ENCODE measurements around the gene ESPL1. TPM values are rescaled to one million over a fixed set of nuclear protein-coding genes. Genes with fewer than 3 reads are reported as not detected.

Gene ESPL1
- total RNA-seq, 1 donor from 2014 or later = 2.2 TPM

DNA sequence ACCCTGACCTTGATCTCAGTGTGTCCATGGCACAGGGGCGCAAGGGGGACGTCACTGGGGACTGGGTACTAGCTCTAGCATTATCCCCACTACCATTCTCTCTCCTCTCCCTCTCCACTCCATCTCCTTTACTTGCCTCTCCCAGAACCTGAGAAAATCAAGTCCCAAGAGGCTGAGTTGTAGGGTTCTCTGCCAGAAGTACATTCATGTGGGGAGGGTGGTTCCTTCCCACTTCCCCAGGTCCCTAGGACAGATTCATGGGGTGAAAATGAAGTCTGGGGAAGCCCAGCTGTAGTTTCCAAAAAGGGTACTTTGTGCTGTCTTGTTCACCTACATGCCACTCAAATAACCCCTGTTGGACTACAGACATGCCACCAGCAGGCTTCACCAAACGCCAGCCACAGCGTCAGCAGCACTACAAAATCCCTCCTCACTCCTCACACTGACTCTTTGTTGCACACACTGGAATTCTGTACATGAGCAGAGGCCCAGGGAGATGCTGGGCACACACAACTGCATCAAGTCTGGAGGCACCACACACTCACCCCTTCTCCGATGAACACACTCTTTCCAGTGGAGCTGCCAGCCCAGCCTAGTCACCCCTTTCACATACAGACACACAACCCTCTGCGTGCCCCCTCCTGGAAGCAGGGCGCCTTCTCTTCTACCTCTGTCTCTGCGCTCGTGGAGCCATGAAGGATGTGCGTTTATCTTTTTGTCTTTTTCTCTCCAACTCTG is 43.0 kb upstream of the ESPL1 start:
- Histone ChIP-seq H3K27me3 (ENCODE audit: control insufficient read depth, insufficient read depth, low read length) (no peaks in the 10 kb centered on the region), H3K4me3 (ENCODE audit: low read depth, low read length) (no peak overlapping the region), H3K36me3 (ENCODE audit: control insufficient read depth, insufficient read depth, low read length) (no peaks in the 10 kb centered on the region)
- TF ChIP-seq, protein P1, sequence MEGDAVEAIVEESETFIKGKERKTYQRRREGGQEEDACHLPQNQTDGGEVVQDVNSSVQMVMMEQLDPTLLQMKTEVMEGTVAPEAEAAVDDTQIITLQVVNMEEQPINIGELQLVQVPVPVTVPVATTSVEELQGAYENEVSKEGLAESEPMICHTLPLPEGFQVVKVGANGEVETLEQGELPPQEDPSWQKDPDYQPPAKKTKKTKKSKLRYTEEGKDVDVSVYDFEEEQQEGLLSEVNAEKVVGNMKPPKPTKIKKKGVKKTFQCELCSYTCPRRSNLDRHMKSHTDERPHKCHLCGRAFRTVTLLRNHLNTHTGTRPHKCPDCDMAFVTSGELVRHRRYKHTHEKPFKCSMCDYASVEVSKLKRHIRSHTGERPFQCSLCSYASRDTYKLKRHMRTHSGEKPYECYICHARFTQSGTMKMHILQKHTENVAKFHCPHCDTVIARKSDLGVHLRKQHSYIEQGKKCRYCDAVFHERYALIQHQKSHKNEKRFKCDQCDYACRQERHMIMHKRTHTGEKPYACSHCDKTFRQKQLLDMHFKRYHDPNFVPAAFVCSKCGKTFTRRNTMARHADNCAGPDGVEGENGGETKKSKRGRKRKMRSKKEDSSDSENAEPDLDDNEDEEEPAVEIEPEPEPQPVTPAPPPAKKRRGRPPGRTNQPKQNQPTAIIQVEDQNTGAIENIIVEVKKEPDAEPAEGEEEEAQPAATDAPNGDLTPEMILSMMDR (IDR thresholded peaks at IDR 0.05; ENCODE audit: insufficient read depth, low read length, poor library complexity, severe bottlenecking) = no peak
- no peak for DNase-seq (ENCODE audit: low read depth)

DNA sequence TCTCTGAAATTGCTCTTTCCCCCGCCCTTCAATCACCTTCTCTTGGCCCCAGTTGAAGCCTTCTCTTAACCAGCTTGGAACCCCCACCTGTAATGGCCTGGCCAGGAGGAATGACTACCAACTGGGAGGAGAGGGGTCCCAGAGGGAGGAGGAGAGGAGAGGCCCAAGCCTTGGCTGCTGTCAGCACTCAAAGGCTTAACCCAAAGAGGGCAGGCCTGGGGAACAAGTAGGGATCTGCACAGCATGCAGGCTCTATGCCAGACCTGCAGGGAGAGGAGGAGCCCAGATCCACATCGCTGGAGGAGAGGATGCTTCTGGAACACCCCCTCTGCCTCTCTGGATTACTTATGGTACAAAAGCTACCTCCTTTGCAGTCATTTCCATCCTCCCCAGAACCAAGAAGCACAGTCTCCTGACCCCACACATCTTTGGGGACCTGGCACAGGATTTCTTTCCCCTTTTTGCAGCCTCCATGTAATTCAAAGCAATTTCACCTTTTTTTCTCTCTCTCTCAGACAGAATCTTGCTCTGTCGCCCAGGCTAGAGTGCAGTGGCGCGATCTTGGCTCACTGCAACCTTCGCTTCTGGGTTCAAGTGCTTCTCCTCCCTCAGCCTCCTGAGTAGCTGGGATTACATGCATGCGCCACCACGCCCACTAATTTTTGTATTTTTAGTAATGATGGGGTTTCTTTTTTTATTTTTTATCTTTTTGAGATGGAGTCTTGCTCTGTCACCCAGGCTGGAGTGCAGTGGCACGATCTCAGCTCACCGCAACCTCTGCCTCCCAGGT is 42.3 kb upstream of the ESPL1 start:
- DNase-seq (ENCODE audit: low read depth) = no peak
- H3K27me3 ChIP-seq (ENCODE audit: control insufficient read depth, insufficient read depth, low read length) = no peaks in the 10 kb centered on the region
- TF ChIP-seq, protein P1 (IDR thresholded peaks at IDR 0.05; ENCODE audit: insufficient read depth, low read length, poor library complexity, severe bottlenecking) = no peak
- no peaks in the 10 kb centered on the region for H3K36me3 ChIP-seq (ENCODE audit: control insufficient read depth, insufficient read depth, low read length)
- H3K4me3 ChIP-seq (ENCODE audit: low read depth, low read length) = no peak overlapping the region

DNA sequence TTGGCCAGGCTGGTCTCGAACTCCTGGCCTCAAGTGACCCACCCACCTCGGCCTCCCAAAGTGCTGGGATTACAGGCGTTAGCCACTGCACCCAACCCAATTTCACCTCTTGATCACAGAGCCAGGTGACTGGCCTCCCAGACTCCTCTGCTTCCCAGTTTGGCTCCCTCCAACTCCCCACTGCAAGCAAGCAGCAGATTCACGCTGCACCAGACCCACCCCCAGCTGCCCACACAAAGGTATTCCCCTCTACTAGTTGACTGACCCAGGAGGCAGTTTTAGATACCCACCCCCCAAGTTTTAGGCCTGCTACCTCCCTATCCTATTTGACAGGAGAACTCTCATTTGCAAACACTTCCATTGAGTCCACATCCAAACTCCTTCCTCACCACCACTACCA is 41.3 kb upstream of the ESPL1 start:
- no peaks in the 10 kb centered on the region for H3K27me3 ChIP-seq (ENCODE audit: control insufficient read depth, insufficient read depth, low read length)
- H3K36me3 ChIP-seq (ENCODE audit: control insufficient read depth, insufficient read depth, low read length) = no peaks in the 10 kb centered on the region
- no peak for DNase-seq (ENCODE audit: low read depth)
- no peak overlapping the region for H3K4me3 ChIP-seq (ENCODE audit: low read depth, low read length)
- TF ChIP-seq, protein P1 (IDR thresholded peaks at IDR 0.05; ENCODE audit: insufficient read depth, low read length, poor library complexity, severe bottlenecking) = no peak

DNA sequence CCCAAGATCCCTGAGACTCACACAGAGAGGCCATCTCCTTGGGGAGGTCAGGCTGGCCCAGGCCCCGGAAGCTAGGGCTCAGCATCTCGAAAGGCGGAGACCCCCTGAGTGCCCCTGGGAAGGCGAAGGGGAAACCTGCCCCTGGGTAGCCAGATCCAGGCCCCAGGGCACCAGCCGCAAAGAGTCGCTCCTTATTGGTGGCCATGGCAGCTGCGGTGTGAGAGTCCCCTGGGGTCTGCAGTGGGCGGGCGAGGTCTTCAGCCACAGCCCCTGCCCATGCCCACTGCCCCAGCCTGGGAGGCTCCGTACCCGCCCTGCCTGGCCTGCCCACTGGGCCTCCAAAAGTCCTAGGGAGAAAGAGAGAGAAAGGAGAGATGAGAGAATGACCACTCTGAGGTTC is 40.8 kb upstream of the ESPL1 start:
- no peak overlapping the region for H3K4me3 ChIP-seq (ENCODE audit: low read depth, low read length)
- H3K36me3 ChIP-seq (ENCODE audit: control insufficient read depth, insufficient read depth, low read length) = no peaks in the 10 kb centered on the region
- H3K27me3 ChIP-seq (ENCODE audit: control insufficient read depth, insufficient read depth, low read length) = no peaks in the 10 kb centered on the region
- no peak for DNase-seq (ENCODE audit: low read depth)
- TF ChIP-seq, protein P1 (IDR thresholded peaks at IDR 0.05; ENCODE audit: insufficient read depth, low read length, poor library complexity, severe bottlenecking) = no peak

DNA sequence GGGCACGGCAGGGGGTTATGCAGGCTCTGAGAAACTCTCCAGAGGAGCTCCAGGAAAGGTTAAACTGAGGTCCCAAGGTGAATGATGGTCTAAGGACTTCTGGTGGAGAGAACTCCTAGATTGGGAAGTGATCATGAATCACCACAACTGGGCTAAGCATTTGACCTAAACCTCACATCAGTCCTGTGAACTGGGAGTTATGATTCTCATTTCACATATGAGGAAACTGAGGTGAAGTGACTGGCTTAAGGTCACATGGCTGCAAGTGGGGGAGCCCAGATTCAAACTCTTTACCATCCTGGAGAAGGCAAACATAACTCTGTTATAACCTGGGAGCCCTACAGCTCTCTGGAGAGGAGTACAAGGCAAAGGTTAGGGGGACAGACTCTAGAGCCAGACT is 40.3 kb upstream of the ESPL1 start:
- Histone ChIP-seq H3K27me3 (ENCODE audit: control insufficient read depth, insufficient read depth, low read length) (no peaks in the 10 kb centered on the region), H3K4me3 (ENCODE audit: low read depth, low read length) (no peak overlapping the region), H3K36me3 (ENCODE audit: control insufficient read depth, insufficient read depth, low read length) (no peaks in the 10 kb centered on the region)
- DNase-seq (ENCODE audit: low read depth) = no peak
- TF ChIP-seq, protein P1 (IDR thresholded peaks at IDR 0.05; ENCODE audit: insufficient read depth, low read length, poor library complexity, severe bottlenecking) = no peak

Measured in kidney epithelial cell (primary cell).